Activated T-cell treated with anti-CD3 and anti-CD28 coated beads, Interleukin-2, amount 50 U/mL, for 1 hour (primary cell): ENCODE measurements around the gene KLHL6.
"Not testable (repeated sequence)": the region's sequence is repeated elsewhere in the genome, so short reads cannot be mapped to it uniquely, and the experiment has no call there.

Experiments
- DNase-seq: peaks from one replicate; pipeline ENCODE4 v3.0.0-alpha.2; 2020

Gene KLHL6

GRCh38 chr3:183443395-183444385 lies 111.8 kb downstream of the KLHL6 start:
- DNase-seq, result no peak

GRCh38 chr3:183442994-183443393 lies 112.5 kb downstream of the KLHL6 start:
- no peak for DNase-seq

GRCh38 chr3:183440521-183440920 lies 115.0 kb downstream of the KLHL6 start:
- DNase-seq, result not testable (repeated sequence)

GRCh38 chr3:183439515-183439914 lies 116.0 kb downstream of the KLHL6 start:
- DNase-seq, result no peak

GRCh38 chr3:183438735-183439134 lies 116.8 kb downstream of the KLHL6 start:
- DNase-seq, result no peak

GRCh38 chr3:183437666-183438564 lies 117.6 kb downstream of the KLHL6 start:
- DNase-seq, result no peak
